Liver (tissue), 9 donors: Measurements from ENCODE around the gene ZMYND10. TPM values are rescaled to one million over a fixed set of nuclear protein-coding genes. Genes with fewer than 3 reads are reported as not detected.

Experiments used
- DNase-seq: peaks from one replicate; pipeline ENCODE4 v3.0.0-alpha.2; 2017; ENCODE audit warnings: low spot score
- H3K27ac ChIP-seq, 2 donors: one replicate each; pipeline ENCODE4 v1.7.0; 2013; ENCODE audit warnings: inconsistent platforms in 2 of 2, low read length in 2 of 2, control low read depth in 1 of 2, low read depth in 1 of 2, mild to moderate bottlenecking in 1 of 2
- H3K27me3 ChIP-seq, 4 donors: one replicate each; pipeline versions ENCODE4 v1.6.1 to v1.7.0; 2013; ENCODE audit warnings: low read length in 3 of 4, inconsistent platforms in 1 of 4, mild to moderate bottlenecking in 1 of 4, moderate library complexity in 1 of 4; ENCODE audit not compliant: control insufficient read depth in 4 of 4, insufficient read depth in 4 of 4
- H3K36me3 ChIP-seq, 4 donors: one replicate each; pipeline versions ENCODE4 v1.6.1 to v1.7.0; 2013; ENCODE audit warnings: low read length in 3 of 4, mild to moderate bottlenecking in 3 of 4, low read depth in 1 of 4, moderate library complexity in 1 of 4; ENCODE audit not compliant: control insufficient read depth in 4 of 4, insufficient read depth in 3 of 4
- H3K4me1 ChIP-seq, 4 donors: one replicate each; pipeline versions ENCODE4 v1.6.1 to v1.7.0; 2013; ENCODE audit warnings: low read length in 3 of 4, mild to moderate bottlenecking in 3 of 4, moderate library complexity in 1 of 4; ENCODE audit not compliant: control insufficient read depth in 4 of 4, insufficient read depth in 4 of 4
- H3K4me3 ChIP-seq, 3 donors: one replicate each; pipeline versions ENCODE4 v1.6.1 to v1.7.0; 2013; ENCODE audit warnings: low read length in 3 of 3, control low read depth in 1 of 3, low read depth in 1 of 3, mild to moderate bottlenecking in 1 of 3
- H3K9ac ChIP-seq, 2 donors: one replicate each; pipeline ENCODE4 v1.7.0; 2013; ENCODE audit warnings: low read length in 2 of 2, mild to moderate bottlenecking in 2 of 2, moderate library complexity in 2 of 2, control low read depth in 1 of 2, low read depth in 1 of 2
- H3K9me3 ChIP-seq, 4 donors: one replicate each; pipeline versions ENCODE4 v1.6.1 to v1.7.0; 2013; ENCODE audit warnings: low read length in 3 of 4; ENCODE audit not compliant: control insufficient read depth in 4 of 4
- ATF3 ChIP-seq: IDR thresholded peaks from 2 replicates; pipeline ENCODE4 v1.6.1; 2016; ENCODE audit warnings: antibody characterized with exemption
- CTCF ChIP-seq: fragments of 150-350 bp; IDR thresholded peaks from 2 replicates; pipeline ENCODE4 v1.5.1; 2017; ENCODE audit warnings: improper control_type of control experiment, low read depth, low read length; ENCODE audit not compliant: missing input control
- EGR1 ChIP-seq, 2 donors: IDR thresholded peaks; 2 replicates each; pipeline ENCODE4 v1.6.1; 2016 to 2018; ENCODE audit warnings: antibody characterized with exemption in 2 of 2, low read depth in 2 of 2
- FOXA1 ChIP-seq: IDR thresholded peaks from 2 replicates; pipeline ENCODE4 v1.6.1; 2016; ENCODE audit warnings: antibody characterized with exemption
- FOXA2 ChIP-seq: IDR thresholded peaks from 2 replicates; pipeline ENCODE4 v1.6.1; 2016; ENCODE audit warnings: antibody characterized with exemption
- GABPA ChIP-seq, 2 donors: IDR thresholded peaks in 1 of 2; conservative IDR thresholded peaks in 1 of 2; 2 replicates each; pipeline ENCODE4 v1.6.1; 2016; ENCODE audit warnings: antibody characterized with exemption in 2 of 2, mild to moderate bottlenecking in 1 of 2, moderate library complexity in 1 of 2
- HNF4A ChIP-seq, 2 donors: conservative IDR thresholded peaks; 2 replicates each; pipeline ENCODE4 v1.6.1; 2016; ENCODE audit warnings: antibody characterized with exemption in 2 of 2, mild to moderate bottlenecking in 2 of 2
- HNF4G ChIP-seq: IDR thresholded peaks from 2 replicates; pipeline ENCODE4 v1.6.1; 2016; ENCODE audit warnings: antibody characterized with exemption
- JUND ChIP-seq, 2 donors: IDR thresholded peaks; 2 replicates each; pipeline ENCODE4 v1.6.1; 2016; ENCODE audit warnings: antibody characterized with exemption in 2 of 2
- MAX ChIP-seq: IDR thresholded peaks from 2 replicates; pipeline ENCODE4 v1.6.1; 2016; ENCODE audit warnings: antibody characterized with exemption
- NR2F2 ChIP-seq: IDR thresholded peaks from 2 replicates; pipeline ENCODE4 v1.6.1; 2016; ENCODE audit warnings: antibody characterized with exemption
- RAD21 ChIP-seq, 2 donors: IDR thresholded peaks; 2 replicates each; pipeline ENCODE4 v1.6.1; 2016; ENCODE audit warnings: antibody characterized with exemption in 2 of 2, mild to moderate bottlenecking in 2 of 2
- REST ChIP-seq: IDR thresholded peaks from 2 replicates; pipeline ENCODE4 v1.6.1; 2016; ENCODE audit warnings: antibody characterized with exemption, mild to moderate bottlenecking
- RXRA ChIP-seq, 2 donors: IDR thresholded peaks; 2 replicates each; pipeline ENCODE4 v1.6.1; 2017 to 2018; ENCODE audit warnings: antibody characterized with exemption in 2 of 2, mild to moderate bottlenecking in 1 of 2
- SP1 ChIP-seq: IDR thresholded peaks from 2 replicates; pipeline ENCODE4 v1.6.1; 2018; ENCODE audit warnings: antibody characterized with exemption, mild to moderate bottlenecking
- TAF1 ChIP-seq: conservative IDR thresholded peaks from 2 replicates; pipeline ENCODE4 v1.6.1; 2016; ENCODE audit warnings: antibody characterized with exemption, mild to moderate bottlenecking
- YY1 ChIP-seq: IDR thresholded peaks from 2 replicates; pipeline ENCODE4 v1.6.1; 2016; ENCODE audit warnings: antibody characterized with exemption, mild to moderate bottlenecking
- ZBTB33 ChIP-seq: IDR thresholded peaks from 2 replicates; pipeline ENCODE4 v1.6.1; 2016; ENCODE audit warnings: antibody characterized with exemption
- WGBS: extraction: QIAGEN DNeasy Blood & Tissue Kit; methylation state at CpG from one replicate; pipeline ENCODE4 v1.1.7; 2013; 5-methylcytosine and 5-hydroxymethylcytosine counted together
- polyA plus RNA-seq, 2 donors: library from polyadenylated mRNA; stranded (reverse) in 1 of 2; unstranded in 1 of 2; fragments of 200-250 nt in 1 of 2; fragments of >200 nt in 1 of 2; fragmentation: Nextera tagmentation in 1 of 2; extraction: Ambion mirVana in 1 of 2; gene quantifications; one replicate each; pipeline versions ENCODE4 v1.2.1 to v1.2.3, GENCODE V29; 2013 to 2015
- total RNA-seq, 2 donors: library from RNA; depleted of rRNA; stranded (reverse); fragments of >200 nt; gene quantifications; one replicate each; pipeline ENCODE4 v1.2.3, GENCODE V29; 2014
- donor health status: healthy.
- donor health status: healthy.
- donor health status: healthy.
- donor health status: healthy.
- donor health status: healthy.

ZMYND10 gene
- total and polyA plus RNA-seq, 4 donors: 0.09 to 0.75 (median 0.27) TPM

- no peak for TF ChIP-seq ZBTB33
- TF ChIP-seq SP1: no peak
- no peak for TF ChIP-seq CTCF
- TF ChIP-seq HNF4G: no peak
- no peak for TF ChIP-seq EGR1 (IDR thresholded peaks at IDR 0.05; ENCODE audit: low read depth in 2 of 2)
- no peak for TF ChIP-seq JUND (IDR thresholded peaks at IDR 0.05)
- TF ChIP-seq TAF1: no peak
- TF ChIP-seq RAD21 (IDR thresholded peaks at IDR 0.05): no peak
- no peak for TF ChIP-seq ATF3
- no peak for TF ChIP-seq RXRA (IDR thresholded peaks at IDR 0.05)
- no peak for TF ChIP-seq NR2F2
- TF ChIP-seq HNF4A (conservative IDR thresholded peaks at IDR 0.05): no peak
- TF ChIP-seq REST: no peak
- no peak for TF ChIP-seq FOXA1
- TF ChIP-seq FOXA2: no peak
- no peak for TF ChIP-seq MAX
- no peak for TF ChIP-seq YY1
- no peak for TF ChIP-seq GABPA (IDR thresholded peaks at IDR 0.05 in 1 of 2, conservative IDR thresholded peaks at IDR 0.05 in 1 of 2)
- no peak for DNase-seq
- Histone ChIP-seq H3K36me3 (peaks cover 2 to 23% (median 11%) of the 10 kb centered on the region in 4 donors), H3K9ac (no peak overlapping the region), H3K27me3 (no peaks in the 10 kb centered on the region), H3K27ac (no peak overlapping the region), H3K4me1 (peaks cover 6 to 63% (median 44%) of the 10 kb centered on the region in 4 donors), H3K4me3 (no peak overlapping the region), H3K9me3 (no peaks in the 10 kb centered on the region)
- WGBS: 93% methylated on average over 8 of the region's 8 CpGs
Observed at GRCh38 chr3:50326182-50326541, 19.4 kb downstream of the ZMYND10 start.
